ENCODE data around the gene ANP32E.
A peak's percentile ranks its signal among the peaks of the same experiment; 100 is the strongest.
"Not testable (repeated sequence)": the region's sequence is repeated elsewhere in the genome, so short reads cannot be mapped to it uniquely, and the experiment has no call there.

The ANP32E gene

GRCh38 chr1:150234309-150234565, 1.7 kb downstream of the ANP32E start:
- peak; percentile 19; the same call in 2 of the 3 replicates for ATAC-seq

GRCh38 chr1:150233359-150234308, 2.3 kb downstream of the ANP32E start:
- TF ChIP-seq ZNF565 (CRISPR knock-in tag; conservative IDR thresholded peaks at IDR 0.05; ENCODE audit: low read depth) (no peak), BACH2 (CRISPR knock-in tag; IDR thresholded peaks at IDR 0.05; ENCODE audit: borderline replicate concordance) (no peak)
- no peak for ATAC-seq

More at GRCh38 chr1:150234309-150234565, 1.7 kb downstream of the ANP32E start:
- no peak for TF ChIP-seq ARNTL (CRISPR knock-in tag; IDR thresholded peaks at IDR 0.05; ENCODE audit: borderline replicate concordance, low read depth)

GRCh38 chr1:150232921-150233320, 3.0 kb downstream of the ANP32E start:
- not testable (repeated sequence) for ATAC-seq

GRCh38 chr1:150228246-150228645, 7.7 kb downstream of the ANP32E start:
- not testable (repeated sequence) for ATAC-seq

- no peak for ATAC-seq
- TF ChIP-seq TCF4 (CRISPR knock-in tag; IDR thresholded peaks at IDR 0.05; ENCODE audit: borderline replicate concordance) (no peak), BACH2 (CRISPR knock-in tag; IDR thresholded peaks at IDR 0.05; ENCODE audit: borderline replicate concordance) (no peak), TSHZ2 (CRISPR knock-in tag; IDR thresholded peaks at IDR 0.05) (no peak), CREB5 (CRISPR knock-in tag; IDR thresholded peaks at IDR 0.05; ENCODE audit: low read depth) (no peak), SNAI2 (CRISPR knock-in tag; IDR thresholded peaks at IDR 0.05) (no peak), CSRNP3 (CRISPR knock-in tag; IDR thresholded peaks at IDR 0.05) (no peak), RARB (CRISPR knock-in tag; IDR thresholded peaks at IDR 0.05) (no peak), ISL1 (CRISPR knock-in tag; IDR thresholded peaks at IDR 0.05) (no peak), TOX (CRISPR knock-in tag; IDR thresholded peaks at IDR 0.05; ENCODE audit: borderline replicate concordance) (no peak), PPARA (CRISPR knock-in tag; IDR thresholded peaks at IDR 0.05; ENCODE audit: borderline replicate concordance) (no peak), CSDC2 (CRISPR knock-in tag; IDR thresholded peaks at IDR 0.05) (no peak), ESRRG (CRISPR knock-in tag; IDR thresholded peaks at IDR 0.05) (no peak)
Observed at GRCh38 chr1:150227228-150227627, 8.7 kb downstream of the ANP32E start.

GRCh38 chr1:150226486-150226885, 9.4 kb downstream of the ANP32E start:
- no peak for ATAC-seq
- no peak for TF ChIP-seq OSR1 (CRISPR knock-in tag; IDR thresholded peaks at IDR 0.05)
- TF ChIP-seq TCF4 (CRISPR knock-in tag; IDR thresholded peaks at IDR 0.05; ENCODE audit: borderline replicate concordance): no peak
- no peak for TF ChIP-seq POU6F1 (CRISPR knock-in tag; IDR thresholded peaks at IDR 0.05; ENCODE audit: borderline replicate concordance, low read depth)
- TF ChIP-seq ZNF70 (CRISPR knock-in tag; IDR thresholded peaks at IDR 0.05): no peak
- TF ChIP-seq CSDC2 (CRISPR knock-in tag; IDR thresholded peaks at IDR 0.05): no peak
- no peak for TF ChIP-seq RARB (CRISPR knock-in tag; IDR thresholded peaks at IDR 0.05)
- no peak for TF ChIP-seq PATZ1 (CRISPR knock-in tag; IDR thresholded peaks at IDR 0.05; ENCODE audit: borderline replicate concordance)
- TF ChIP-seq SNAI2 (CRISPR knock-in tag; IDR thresholded peaks at IDR 0.05): no peak
- no peak for TF ChIP-seq ZNF8 (CRISPR knock-in tag; IDR thresholded peaks at IDR 0.05)
- no peak for TF ChIP-seq PPARA (CRISPR knock-in tag; IDR thresholded peaks at IDR 0.05; ENCODE audit: borderline replicate concordance)
- no peak for TF ChIP-seq ARNTL (CRISPR knock-in tag; IDR thresholded peaks at IDR 0.05; ENCODE audit: borderline replicate concordance, low read depth)
- TF ChIP-seq ZC3H10 (CRISPR knock-in tag; IDR thresholded peaks at IDR 0.05): no peak
- no peak for TF ChIP-seq BACH2 (CRISPR knock-in tag; IDR thresholded peaks at IDR 0.05; ENCODE audit: borderline replicate concordance)
- no peak for TF ChIP-seq CSRNP3 (CRISPR knock-in tag; IDR thresholded peaks at IDR 0.05)

Data from SK-N-SH treated with all-trans-retinoic acid at 6 μM for 48 hours (cell line).